DND-41 (cell line): Measurements from ENCODE around the gene RASD2.
"Not testable (repeated sequence)": the region's sequence is repeated elsewhere in the genome, so short reads cannot be mapped to it uniquely, and the experiment has no call there.

ENCODE experiments used
- ATAC-seq: fragments of 200-7000 bp; cut with Tn5 transposase; 3 replicates; pipeline ENCODE4 v1.9.1; 2021; ENCODE audit warnings: low read depth; ENCODE audit not compliant: insufficient read depth
- DNase-seq: peaks from one replicate; pipeline ENCODE4 v3.0.0-alpha.2; 2020
- H2AFZ ChIP-seq: 2 replicates; pipeline ENCODE4 v1.6.0; 2012; ENCODE audit warnings: low read depth, low read length
- H3K27ac ChIP-seq: 2 replicates; pipeline ENCODE4 v1.5.1; 2012; ENCODE audit warnings: low read length, inconsistent platforms
- H3K27me3 ChIP-seq: fragments of 200-600 bp; sonication (generic); 2 replicates; pipeline ENCODE4 v1.6.0; 2012; ENCODE audit warnings: low read length, mild to moderate bottlenecking, inconsistent platforms; ENCODE audit not compliant: insufficient read depth, poor library complexity
- H3K36me3 ChIP-seq: 2 replicates; pipeline ENCODE4 v1.5.1; 2012; ENCODE audit warnings: low read length, inconsistent platforms; ENCODE audit not compliant: insufficient read depth
- H3K4me1 ChIP-seq: 2 replicates; pipeline ENCODE4 v1.5.1; 2012; ENCODE audit warnings: mild to moderate bottlenecking, low read length; ENCODE audit not compliant: insufficient read depth
- H3K4me2 ChIP-seq: 2 replicates; pipeline ENCODE4 v1.6.0; 2012; ENCODE audit warnings: mild to moderate bottlenecking, moderate library complexity, low read length, inconsistent platforms; ENCODE audit not compliant: insufficient read depth
- H3K4me3 ChIP-seq, 2 experiments: fragments of 200-600 bp in 1 of 2; shearing (Covaris generic) in 1 of 2; 2 replicates each; pipeline ENCODE4 v1.5.1; 2012 to 2016; ENCODE audit warnings: inconsistent platforms in 2 of 2, low read length in 2 of 2, mild to moderate bottlenecking in 2 of 2, low read depth in 1 of 2, moderate library complexity in 1 of 2
- H3K79me2 ChIP-seq: 2 replicates; pipeline ENCODE4 v1.6.0; 2012; ENCODE audit warnings: low read length, inconsistent platforms; ENCODE audit not compliant: insufficient read depth
- H3K9ac ChIP-seq: 2 replicates; pipeline ENCODE4 v1.6.0; 2012; ENCODE audit warnings: low read depth, mild to moderate bottlenecking, inconsistent platforms, low read length, moderate library complexity
- H3K9me3 ChIP-seq: 2 replicates; pipeline ENCODE4 v1.5.1; 2012; ENCODE audit warnings: low read length, moderate library complexity, mild to moderate bottlenecking, inconsistent platforms; ENCODE audit not compliant: insufficient read depth, severe bottlenecking
- H4K20me1 ChIP-seq: 2 replicates; pipeline ENCODE4 v1.6.0; 2012; ENCODE audit warnings: low read length; ENCODE audit not compliant: insufficient read depth
- EZH2 ChIP-seq: IDR thresholded peaks from 3 replicates; pipeline ENCODE4 v1.6.1; 2012; ENCODE audit warnings: borderline replicate concordance, low read depth, mild to moderate bottlenecking, moderate library complexity, low read length, inconsistent platforms; ENCODE audit not compliant: severe bottlenecking
- TF ChIP-seq, protein P1 (sequence below): IDR thresholded peaks from 2 replicates; pipeline ENCODE4 v1.5.1; 2012; ENCODE audit warnings: borderline replicate concordance, low read length, moderate library complexity, mild to moderate bottlenecking; ENCODE audit not compliant: poor library complexity, severe bottlenecking; ENCODE audit errors: extremely low read depth

Gene RASD2

DNA sequence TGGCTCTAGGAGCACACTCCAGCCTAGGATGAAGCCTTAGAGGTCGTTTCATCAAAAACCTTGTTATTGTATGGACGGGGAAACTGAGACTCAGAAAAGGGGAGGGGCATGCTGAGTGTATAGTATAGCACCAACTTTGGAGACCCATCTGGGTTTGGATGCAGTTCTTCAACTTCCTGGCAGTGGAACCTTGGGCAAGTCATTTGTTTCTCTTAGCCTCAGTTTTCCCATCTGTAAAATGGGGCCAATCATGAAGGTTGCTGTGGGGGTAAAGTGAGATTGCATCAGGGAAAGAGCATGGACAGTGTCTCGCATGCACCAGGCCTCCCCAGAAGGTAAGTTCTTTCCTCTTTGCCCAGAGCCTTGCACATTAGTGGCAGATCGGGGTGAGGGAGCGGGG, 47.6 kb upstream of the RASD2 start:
- H3K4me3 ChIP-seq = no peak overlapping the region
- no peaks in the 10 kb centered on the region for H3K27me3 ChIP-seq
- H3K4me2 ChIP-seq = no peak overlapping the region
- TF ChIP-seq EZH2 = no peak
- TF ChIP-seq, protein P1, sequence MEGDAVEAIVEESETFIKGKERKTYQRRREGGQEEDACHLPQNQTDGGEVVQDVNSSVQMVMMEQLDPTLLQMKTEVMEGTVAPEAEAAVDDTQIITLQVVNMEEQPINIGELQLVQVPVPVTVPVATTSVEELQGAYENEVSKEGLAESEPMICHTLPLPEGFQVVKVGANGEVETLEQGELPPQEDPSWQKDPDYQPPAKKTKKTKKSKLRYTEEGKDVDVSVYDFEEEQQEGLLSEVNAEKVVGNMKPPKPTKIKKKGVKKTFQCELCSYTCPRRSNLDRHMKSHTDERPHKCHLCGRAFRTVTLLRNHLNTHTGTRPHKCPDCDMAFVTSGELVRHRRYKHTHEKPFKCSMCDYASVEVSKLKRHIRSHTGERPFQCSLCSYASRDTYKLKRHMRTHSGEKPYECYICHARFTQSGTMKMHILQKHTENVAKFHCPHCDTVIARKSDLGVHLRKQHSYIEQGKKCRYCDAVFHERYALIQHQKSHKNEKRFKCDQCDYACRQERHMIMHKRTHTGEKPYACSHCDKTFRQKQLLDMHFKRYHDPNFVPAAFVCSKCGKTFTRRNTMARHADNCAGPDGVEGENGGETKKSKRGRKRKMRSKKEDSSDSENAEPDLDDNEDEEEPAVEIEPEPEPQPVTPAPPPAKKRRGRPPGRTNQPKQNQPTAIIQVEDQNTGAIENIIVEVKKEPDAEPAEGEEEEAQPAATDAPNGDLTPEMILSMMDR = no peak
- no peak for DNase-seq
- no peak overlapping the region for H3K27ac ChIP-seq
- no peaks in the 10 kb centered on the region for H3K4me1 ChIP-seq
- H3K9ac ChIP-seq = no peak overlapping the region
- H2AFZ ChIP-seq = no peak overlapping the region
- H3K9me3 ChIP-seq = no peaks in the 10 kb centered on the region
- H3K36me3 ChIP-seq = no peaks in the 10 kb centered on the region
- H4K20me1 ChIP-seq = peaks cover 3% of the 10 kb centered on the region; the same call in 1 of the 2 replicates
- no peaks in the 10 kb centered on the region for H3K79me2 ChIP-seq
- ATAC-seq = no peak

DNA sequence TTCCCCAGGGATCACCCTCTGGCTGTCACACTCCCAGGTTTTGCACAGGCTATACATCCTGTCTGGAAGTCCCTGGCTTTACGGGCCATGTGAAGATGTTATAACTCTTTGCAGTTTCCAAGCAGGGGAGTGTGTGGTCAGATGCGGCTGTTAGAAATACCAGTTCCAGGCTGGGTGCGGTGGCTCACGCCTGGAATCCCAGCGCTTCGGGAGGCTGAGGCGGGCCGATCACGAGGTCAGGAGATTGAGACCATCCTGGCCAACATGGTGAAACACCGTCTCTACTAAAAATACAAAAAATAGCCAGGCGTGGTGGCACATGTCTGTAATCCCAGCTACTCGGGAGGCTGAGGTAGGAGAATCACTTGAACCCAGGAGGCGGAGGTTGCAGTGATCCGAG, 44.9 kb upstream of the RASD2 start:
- not testable (repeated sequence) for DNase-seq, H3K9me3 ChIP-seq, H3K27me3 ChIP-seq, H2AFZ ChIP-seq, H3K79me2 ChIP-seq, H3K4me2 ChIP-seq, H3K4me1 ChIP-seq, H3K4me3 ChIP-seq, H4K20me1 ChIP-seq, ATAC-seq, H3K27ac ChIP-seq, H3K9ac ChIP-seq, H3K36me3 ChIP-seq

DNA sequence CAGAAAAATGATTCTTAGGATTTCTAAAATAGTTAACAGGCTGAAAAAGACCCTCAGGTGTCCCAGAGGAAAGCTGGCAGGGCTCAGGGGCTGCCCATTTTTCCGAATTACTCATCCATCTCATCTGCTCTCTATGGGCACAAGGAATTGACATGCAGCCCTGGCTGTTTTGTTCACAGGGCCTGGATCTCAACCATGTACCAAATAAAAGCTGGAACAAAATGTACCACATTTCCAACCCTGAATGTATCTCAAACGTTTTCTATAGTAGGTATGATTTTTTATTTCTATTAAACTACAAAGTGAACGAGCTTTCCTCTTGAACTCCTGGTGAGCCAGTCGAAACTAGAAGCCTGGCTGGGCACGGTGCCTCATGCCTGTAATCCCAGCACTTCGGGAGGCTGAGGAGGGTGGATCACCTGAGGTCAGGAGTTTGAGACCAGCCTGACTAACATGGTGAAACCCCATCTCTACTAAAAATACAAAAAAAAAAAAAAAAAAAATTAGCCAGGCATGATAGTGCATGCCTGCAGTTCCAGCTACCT, 43.8 kb upstream of the RASD2 start:
- Histone ChIP-seq H3K27ac (no peak overlapping the region), H2AFZ (no peak overlapping the region), H3K4me3 (no peak overlapping the region), H3K9ac (no peak overlapping the region), H3K4me1 (no peaks in the 10 kb centered on the region), H3K27me3 (no peaks in the 10 kb centered on the region), H3K9me3 (no peaks in the 10 kb centered on the region), H3K4me2 (no peak overlapping the region), H3K79me2 (no peaks in the 10 kb centered on the region), H4K20me1 (peaks cover 3% of the 10 kb centered on the region; the same call in 1 of the 2 replicates), H3K36me3 (no peaks in the 10 kb centered on the region)
- no peak for DNase-seq
- TF ChIP-seq, protein P1 = no peak
- no peak for TF ChIP-seq EZH2
- no peak for ATAC-seq

DNA sequence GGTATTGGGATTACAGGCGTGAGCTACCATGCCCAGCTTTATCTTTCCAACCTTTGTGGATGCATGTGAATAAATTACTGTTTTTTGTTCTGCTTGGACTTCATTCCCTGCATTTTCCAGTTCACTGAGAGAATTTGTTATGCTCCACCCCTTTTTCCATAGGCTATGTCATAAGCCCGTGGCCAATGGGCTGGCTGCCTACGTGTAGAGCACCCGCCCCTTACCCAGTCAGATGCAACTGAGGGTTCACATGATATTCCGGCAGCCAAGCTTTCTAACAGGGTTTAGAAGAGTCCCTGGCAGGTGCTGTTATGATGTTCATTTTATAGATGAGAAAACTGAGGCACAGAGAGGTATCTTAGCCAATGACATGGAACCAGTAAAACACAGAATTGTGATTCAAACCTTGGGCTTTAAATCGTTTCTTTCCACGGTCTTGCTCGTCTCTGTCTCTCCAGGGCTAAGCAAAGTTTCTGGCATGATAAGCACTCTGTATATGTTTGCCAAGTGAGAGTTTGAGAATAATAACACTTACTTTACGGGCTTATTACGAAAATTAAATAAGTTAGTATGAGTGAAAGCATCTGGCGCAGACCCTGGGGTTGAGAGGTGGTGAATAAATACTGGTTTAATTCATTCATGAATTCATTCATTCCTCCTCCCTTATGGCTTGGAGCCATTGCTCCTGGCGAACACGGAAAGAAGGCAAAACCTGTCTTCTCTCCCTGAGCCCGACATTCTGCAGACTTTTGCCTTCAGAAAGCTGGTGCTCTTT, 42.4 kb upstream of the RASD2 start:
- no peak overlapping the region for H3K4me2 ChIP-seq
- no peaks in the 10 kb centered on the region for H3K79me2 ChIP-seq
- no peaks in the 10 kb centered on the region for H3K4me1 ChIP-seq
- H3K9ac ChIP-seq = no peak overlapping the region
- H3K36me3 ChIP-seq = no peaks in the 10 kb centered on the region
- no peak overlapping the region for H3K4me3 ChIP-seq
- no peak for ATAC-seq
- H3K9me3 ChIP-seq = no peaks in the 10 kb centered on the region
- no peaks in the 10 kb centered on the region for H4K20me1 ChIP-seq
- no peaks in the 10 kb centered on the region for H3K27me3 ChIP-seq
- no peak overlapping the region for H2AFZ ChIP-seq
- DNase-seq = no peak
- TF ChIP-seq, protein P1 = no peak
- TF ChIP-seq EZH2 = no peak
- no peak overlapping the region for H3K27ac ChIP-seq
